Rectal smooth muscle tissue (tissue), 1 donor: ENCODE data around the gene LRR1.
"Not testable (repeated sequence)": the region's sequence is repeated elsewhere in the genome, so short reads cannot be mapped to it uniquely, and the experiment has no call there.

Experiments used
- H3K27ac ChIP-seq: one replicate; pipeline ENCODE4 v1.7.0; 2013; ENCODE audit warnings: low read depth, low read length, inconsistent platforms
- H3K27me3 ChIP-seq: one replicate; pipeline ENCODE4 v1.7.0; 2013; ENCODE audit warnings: low read length; ENCODE audit not compliant: control insufficient read depth, insufficient read depth
- H3K36me3 ChIP-seq: one replicate; pipeline ENCODE4 v1.7.0; 2013; ENCODE audit warnings: low read length; ENCODE audit not compliant: control insufficient read depth, insufficient read depth
- H3K4me1 ChIP-seq: one replicate; pipeline ENCODE4 v1.7.0; 2013; ENCODE audit warnings: low read length; ENCODE audit not compliant: control insufficient read depth, insufficient read depth
- H3K4me3 ChIP-seq: one replicate; pipeline ENCODE4 v1.7.0; 2013; ENCODE audit warnings: low read length
- H3K9ac ChIP-seq: one replicate; pipeline ENCODE4 v1.7.0; 2013; ENCODE audit warnings: low read length

Gene LRR1

DNA sequence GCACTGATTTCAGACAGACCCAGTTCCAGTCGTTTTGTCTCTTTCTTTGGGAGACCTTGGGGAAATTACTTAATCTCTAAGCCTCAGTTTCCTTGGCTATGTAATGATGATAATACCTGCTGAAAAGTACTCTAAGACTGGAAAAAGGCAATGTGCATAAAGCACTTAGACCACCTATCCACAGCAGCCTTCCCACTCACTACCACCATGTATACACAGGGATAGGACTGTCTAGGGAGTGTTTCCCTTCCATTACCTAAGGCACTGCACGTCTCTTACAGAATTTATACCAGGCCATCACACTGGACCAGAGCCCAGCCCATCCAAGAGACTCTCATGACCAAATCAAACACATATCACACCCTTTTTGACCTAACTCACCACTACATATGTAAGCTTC is 18.9 kb upstream of the LRR1 start:
- Histone ChIP-seq H3K36me3 (peaks cover 17% of the 10 kb centered on the region), H3K4me3 (no peak overlapping the region), H3K27me3 (no peaks in the 10 kb centered on the region)

GRCh38 chr14:49581209-49582112 is 17.3 kb upstream of the LRR1 start:
- H3K4me1 ChIP-seq: no peaks in the 10 kb centered on the region
- no peak overlapping the region for H3K27ac ChIP-seq
- peaks cover 17% of the 10 kb centered on the region for H3K36me3 ChIP-seq
- H3K4me3 ChIP-seq: no peak overlapping the region
- no peaks in the 10 kb centered on the region for H3K27me3 ChIP-seq
- no peak overlapping the region for H3K9ac ChIP-seq

More for the DNA sequence above, 18.9 kb upstream of the LRR1 start:
- Histone ChIP-seq H3K4me1 (no peaks in the 10 kb centered on the region), H3K27ac (no peak overlapping the region), H3K9ac (no peak overlapping the region)

DNA sequence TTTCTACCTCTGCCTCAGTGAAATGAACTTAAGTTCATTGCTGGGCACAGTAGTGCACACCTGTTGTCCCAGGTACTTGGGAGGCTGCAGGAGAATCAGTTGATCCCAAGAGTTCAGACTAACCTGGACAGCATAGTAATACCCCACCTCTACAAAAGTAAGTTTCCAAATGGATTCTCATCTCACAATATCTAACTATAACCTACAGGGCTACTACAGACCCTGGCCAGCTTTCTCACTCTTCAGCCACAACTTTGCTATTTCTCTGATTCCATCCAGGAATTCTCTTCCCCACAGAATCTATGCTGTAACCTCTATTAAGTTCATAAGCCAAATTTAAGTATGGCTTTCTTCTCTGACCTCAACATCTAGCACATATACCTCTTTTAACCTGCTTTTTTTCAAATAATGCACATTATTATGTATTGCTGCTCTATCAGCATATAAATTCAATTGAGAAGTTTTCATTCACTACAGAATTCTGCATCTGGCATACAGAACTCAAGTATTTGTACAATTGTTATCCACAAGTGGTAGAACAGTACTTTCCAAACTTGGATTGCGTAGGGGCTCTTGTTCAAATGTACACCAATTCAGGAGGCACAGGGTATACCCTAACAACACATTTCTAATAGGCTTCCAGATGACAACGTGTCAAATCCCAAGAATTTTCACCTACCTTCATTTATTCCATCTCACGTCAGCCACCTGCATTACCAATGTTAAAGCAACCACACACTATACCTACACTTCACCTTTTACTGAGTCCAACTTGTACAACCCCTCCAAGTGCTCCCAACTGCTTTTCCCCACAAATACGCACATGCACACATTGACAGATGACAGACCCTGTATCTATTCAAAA is 16.4 kb upstream of the LRR1 start:
- peaks cover 15% of the 10 kb centered on the region for H3K36me3 ChIP-seq
- H3K4me1 ChIP-seq: no peaks in the 10 kb centered on the region
- no peaks in the 10 kb centered on the region for H3K27me3 ChIP-seq
- no peak overlapping the region for H3K4me3 ChIP-seq
- no peak overlapping the region for H3K27ac ChIP-seq
- no peak overlapping the region for H3K9ac ChIP-seq

DNA sequence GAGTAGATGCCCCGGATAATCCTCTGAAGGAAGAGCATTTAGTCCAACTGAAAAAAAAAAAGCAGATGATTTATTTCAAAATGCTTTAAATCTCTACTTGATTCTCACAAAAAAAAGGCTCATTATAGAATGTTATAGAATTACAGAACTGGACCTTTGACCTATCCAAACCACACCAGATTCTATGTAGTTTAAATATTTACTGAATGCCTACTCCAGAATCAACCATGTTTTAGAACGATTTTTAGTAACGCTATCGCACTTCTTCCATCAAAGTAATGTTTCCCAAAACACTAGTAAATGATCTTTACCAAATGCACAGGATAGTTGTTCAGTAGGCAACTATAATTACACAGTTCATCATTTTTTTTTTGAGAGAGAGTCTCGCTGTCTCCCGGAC is 15.1 kb upstream of the LRR1 start:
- no peaks in the 10 kb centered on the region for H3K27me3 ChIP-seq
- H3K27ac ChIP-seq: no peak overlapping the region
- no peaks in the 10 kb centered on the region for H3K4me1 ChIP-seq
- no peak overlapping the region for H3K9ac ChIP-seq
- peaks cover 13% of the 10 kb centered on the region for H3K36me3 ChIP-seq
- peak overlapping the region; percentile 12 for H3K4me3 ChIP-seq

- Histone ChIP-seq H3K27ac (no peak overlapping the region), H3K4me3 (peak overlapping the region; percentile 12), H3K9ac (no peak overlapping the region), H3K27me3 (no peaks in the 10 kb centered on the region), H3K4me1 (no peaks in the 10 kb centered on the region), H3K36me3 (peaks cover 13% of the 10 kb centered on the region)
These were observed 14.7 kb upstream of the LRR1 start for GRCh38 chr14:49584058-49584457.

DNA sequence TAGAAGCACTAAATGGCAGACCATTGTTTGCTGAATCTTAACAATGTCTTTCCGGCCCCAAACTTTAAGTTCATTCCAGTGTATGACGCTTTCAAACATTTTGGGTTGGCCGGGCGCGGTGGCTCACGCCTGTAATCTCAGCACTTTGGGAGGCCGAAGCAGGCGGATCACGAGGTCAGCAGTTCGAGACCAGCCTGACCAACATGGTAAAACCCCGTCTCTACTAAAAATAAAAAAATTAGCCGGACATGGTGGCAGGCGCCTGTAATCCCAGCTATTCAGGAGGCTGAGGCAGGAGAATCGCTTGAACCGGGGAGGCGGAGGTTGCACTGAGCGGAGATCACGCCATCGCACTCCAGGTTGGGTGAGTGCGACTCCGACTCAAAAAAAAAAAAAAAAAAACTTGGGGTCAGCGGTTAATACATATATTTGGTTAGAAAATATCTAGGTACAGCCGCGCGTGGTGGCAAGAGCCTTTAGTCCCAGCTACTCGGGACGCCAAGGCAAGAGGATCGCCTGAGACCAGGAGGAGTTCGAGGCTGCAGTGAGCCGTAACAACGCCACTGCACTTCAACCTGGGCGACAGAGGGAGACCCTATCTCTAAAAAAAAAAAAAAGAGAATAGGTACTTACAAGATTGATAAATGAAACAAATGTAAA is 13.6 kb upstream of the LRR1 start:
- Histone ChIP-seq H3K4me3 (peak overlapping the region; percentile 97), H3K27ac (peak overlapping the region; percentile 95), H3K36me3 (peaks cover 13% of the 10 kb centered on the region)
- H3K4me1 ChIP-seq, H3K27me3 ChIP-seq, H3K9ac ChIP-seq: not testable (repeated sequence)

DNA sequence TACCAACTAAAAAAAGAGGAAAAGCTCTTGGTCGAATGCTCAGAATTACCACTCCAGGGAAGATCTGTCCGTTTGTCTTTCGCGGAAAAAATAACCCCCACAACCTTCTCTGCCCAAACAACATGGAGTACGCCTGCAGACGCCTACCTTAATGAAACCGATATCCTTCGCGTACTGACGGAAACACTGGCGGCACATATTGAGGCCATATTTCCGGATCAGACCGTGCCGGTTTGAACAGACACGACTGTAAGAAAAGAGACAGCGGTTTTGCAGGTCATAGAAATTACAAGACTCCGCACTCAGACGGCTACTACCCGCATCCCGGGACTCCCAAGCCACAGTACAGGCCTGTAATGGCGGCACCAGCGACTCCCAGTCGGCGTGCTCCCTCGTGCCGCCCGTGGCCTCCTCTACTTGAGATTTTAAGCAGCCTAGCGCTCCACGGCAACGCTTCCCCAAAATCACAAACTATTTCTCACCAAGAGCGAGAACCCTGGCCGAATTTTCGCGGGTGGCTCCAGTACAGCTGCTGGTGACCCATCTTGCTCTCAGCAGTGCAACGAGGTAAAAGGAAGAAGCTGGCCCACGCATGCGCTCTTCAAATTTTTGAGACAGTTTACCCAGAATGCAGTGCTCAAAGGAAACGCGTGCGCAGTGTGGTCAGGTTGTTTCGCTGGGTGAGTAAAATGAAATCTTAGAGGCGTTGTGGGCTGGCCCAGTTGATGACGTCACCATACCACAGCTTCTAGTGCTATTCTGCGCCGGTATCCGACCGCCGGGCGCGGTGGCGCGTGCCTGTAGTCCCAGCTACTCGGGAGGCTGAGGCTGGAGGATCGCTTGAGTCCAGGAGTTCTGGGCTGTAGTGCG is 12.7 kb upstream of the LRR1 start, which contains the start of gene RPS29:
Gene RPS29 (minus strand): TSS at position 578 of the 870 bp plus-strand sequence. CDS start 34 bp downstream, at position 544.
- peak within 1 kb of the TSS; percentile 97 for H3K4me3 ChIP-seq
- peak within 1 kb of the TSS; percentile 98 for H3K9ac ChIP-seq
- no peaks in the 10 kb centered on the region for H3K4me1 ChIP-seq
- no peaks in the 10 kb centered on the region for H3K27me3 ChIP-seq
- peaks cover 13% of the 10 kb centered on the region for H3K36me3 ChIP-seq
- H3K27ac ChIP-seq: peak within 1 kb of the TSS; percentile 95

DNA sequence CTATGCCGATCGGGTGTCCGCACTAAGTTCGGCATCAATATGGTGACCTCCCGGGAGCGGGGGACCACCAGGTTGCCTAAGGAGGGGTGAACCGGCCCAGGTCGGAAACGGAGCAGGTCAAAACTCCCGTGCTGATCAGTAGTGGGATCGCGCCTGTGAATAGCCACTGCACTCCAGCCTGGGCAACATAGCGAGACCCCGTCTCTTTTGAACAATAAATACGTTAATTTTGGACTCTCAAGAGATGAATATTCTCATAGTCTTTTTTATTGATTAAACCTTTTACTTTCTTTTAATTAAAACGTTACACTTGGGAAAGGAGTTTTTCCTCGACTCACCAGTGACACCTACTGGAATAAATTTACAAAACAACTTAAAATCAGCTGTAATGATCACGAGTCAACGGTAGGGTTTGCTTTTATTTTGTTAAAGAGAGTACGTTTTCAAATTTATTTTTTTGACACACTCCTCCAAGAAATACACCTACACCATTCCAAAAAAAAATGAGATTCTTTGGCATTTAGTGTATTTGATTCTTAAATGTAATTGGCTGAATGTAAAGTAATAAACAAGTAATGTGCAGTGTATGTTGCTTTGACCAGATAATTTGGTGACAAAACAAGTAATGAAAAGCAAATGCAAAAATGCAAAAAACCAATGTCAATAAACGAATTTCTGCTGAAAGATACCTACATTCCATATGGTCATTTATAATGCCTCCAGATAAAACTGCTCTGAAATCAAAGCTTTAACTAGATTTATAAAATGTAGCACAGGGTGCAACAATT is 11.9 kb upstream of the LRR1 start:
- Histone ChIP-seq H3K36me3 (peaks cover 13% of the 10 kb centered on the region), H3K9ac (no peak overlapping the region), H3K4me3 (peak overlapping the region; percentile 97), H3K27ac (peak overlapping the region; percentile 95), H3K27me3 (no peaks in the 10 kb centered on the region), H3K4me1 (no peaks in the 10 kb centered on the region)

GRCh38 chr14:49589387-49589786 is 9.4 kb upstream of the LRR1 start:
- Histone ChIP-seq H3K36me3 (peaks cover under 1% of the 10 kb centered on the region), H3K27ac (no peak overlapping the region), H3K4me1 (no peaks in the 10 kb centered on the region), H3K9ac (no peak overlapping the region), H3K27me3 (no peaks in the 10 kb centered on the region), H3K4me3 (no peak overlapping the region)

DNA sequence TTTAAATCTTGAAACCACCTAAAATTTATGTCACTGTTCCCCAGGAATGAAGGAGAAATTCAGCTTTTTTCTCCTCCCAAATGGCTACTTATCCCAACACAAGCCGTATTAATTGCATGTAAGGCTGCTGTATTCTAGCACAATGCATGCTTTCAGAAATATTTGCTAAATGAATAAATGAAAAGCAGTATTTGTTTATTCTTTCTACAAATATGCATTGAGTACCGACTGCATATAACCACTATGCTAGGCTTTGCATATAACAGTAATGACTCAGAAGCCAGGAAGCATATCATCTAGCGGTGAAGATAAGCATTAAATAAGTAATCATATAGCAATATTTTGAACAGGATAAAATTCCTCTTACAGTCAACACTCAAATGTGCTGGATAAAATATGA is 5.7 kb upstream of the LRR1 start:
- no peaks in the 10 kb centered on the region for H3K27me3 ChIP-seq
- H3K36me3 ChIP-seq: no peaks in the 10 kb centered on the region
- H3K4me1 ChIP-seq: no peaks in the 10 kb centered on the region
- no peak overlapping the region for H3K27ac ChIP-seq
- no peak overlapping the region for H3K4me3 ChIP-seq
- H3K9ac ChIP-seq: no peak overlapping the region
